ENCODE data around the gene TIMM10.

The TIMM10 gene

GRCh38 chr11:57482782-57483561 is 47.6 kb downstream of the TIMM10 start:
- DNase-seq = peak; percentile 50

GRCh38 chr11:57481915-57482781 is 48.4 kb downstream of the TIMM10 start:
- DNase-seq = no peak

- DNase-seq = no peak
These were observed 49.2 kb downstream of the TIMM10 start for GRCh38 chr11:57481315-57481714.

GRCh38 chr11:57480409-57481137 is 50.0 kb downstream of the TIMM10 start:
- DNase-seq = peak; percentile 48

GRCh38 chr11:57479911-57480310 is 50.6 kb downstream of the TIMM10 start:
- DNase-seq = no peak

- no peak for DNase-seq
These were observed 51.4 kb downstream of the TIMM10 start for GRCh38 chr11:57479021-57479663.

Measured in effector CD4-positive, alpha-beta T cell (primary cell).